HG03159 (cell line): ENCODE measurements around the gene STARD7.
"Not testable (repeated sequence)": the region's sequence is repeated elsewhere in the genome, so short reads cannot be mapped to it uniquely, and the experiment has no call there.

Experiments
- ATAC-seq: cut with Tn5 transposase; IDR thresholded peaks from one replicate; pipeline ENCODE4 v1.9.1; 2021; ENCODE audit warnings: mild to moderate bottlenecking, moderate library complexity; ENCODE audit not compliant: unreplicated experiment

The STARD7 gene

DNA sequence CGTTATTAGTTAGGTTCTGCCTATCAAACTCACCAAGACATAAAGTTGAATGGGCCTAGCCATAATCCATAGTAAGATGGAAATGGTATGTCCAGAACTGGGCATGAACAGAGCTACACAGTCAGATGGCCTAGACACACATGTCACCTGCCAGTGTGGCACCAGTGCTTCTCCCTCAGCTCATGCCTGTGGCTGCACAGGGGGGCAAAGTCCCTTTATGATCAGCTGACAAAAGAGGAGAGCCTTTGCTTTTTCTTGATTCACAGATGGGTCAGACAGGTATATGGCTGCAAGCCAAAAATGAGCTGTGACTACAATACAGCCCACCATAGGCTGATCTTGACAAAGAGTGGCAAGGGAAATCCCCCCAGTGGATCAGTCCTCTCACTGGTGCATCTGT lies 28.3 kb upstream of the STARD7 start:
- ATAC-seq, result no peak

GRCh38 chr2:96233880-96234316 lies 25.3 kb upstream of the STARD7 start:
- ATAC-seq, result peak; percentile 89

GRCh38 chr2:96233436-96233835 lies 24.8 kb upstream of the STARD7 start:
- ATAC-seq, result no peak

GRCh38 chr2:96231316-96231715 lies 22.7 kb upstream of the STARD7 start:
- no peak for ATAC-seq

DNA sequence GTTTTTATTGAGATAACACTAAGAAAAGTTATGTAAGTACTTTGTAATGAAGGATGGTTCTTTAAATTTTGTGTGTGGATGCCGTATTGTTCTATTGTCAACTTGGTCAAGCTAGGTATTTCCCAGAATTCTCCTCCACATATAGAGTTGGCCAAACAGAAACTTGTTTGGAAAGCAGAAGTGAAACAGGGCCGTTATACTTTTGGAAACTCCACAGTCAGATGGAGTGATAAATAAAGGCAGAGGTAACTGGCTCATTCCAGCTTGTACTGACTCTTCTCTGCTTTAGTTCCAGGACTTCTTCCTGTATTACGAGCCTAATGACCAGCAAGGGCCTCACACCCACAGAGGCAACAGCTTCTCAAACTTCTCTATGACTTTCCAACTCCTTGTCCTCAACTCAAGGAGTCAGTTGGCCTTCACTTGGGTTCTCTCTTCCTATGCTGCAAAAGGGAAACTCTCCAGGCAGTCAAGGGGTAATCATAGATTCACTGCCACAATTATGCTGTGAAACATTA lies 16.4 kb upstream of the STARD7 start:
- peak; percentile 79 for ATAC-seq

GRCh38 chr2:96221106-96221505 lies 12.5 kb upstream of the STARD7 start:
- ATAC-seq, result not testable (repeated sequence)

DNA sequence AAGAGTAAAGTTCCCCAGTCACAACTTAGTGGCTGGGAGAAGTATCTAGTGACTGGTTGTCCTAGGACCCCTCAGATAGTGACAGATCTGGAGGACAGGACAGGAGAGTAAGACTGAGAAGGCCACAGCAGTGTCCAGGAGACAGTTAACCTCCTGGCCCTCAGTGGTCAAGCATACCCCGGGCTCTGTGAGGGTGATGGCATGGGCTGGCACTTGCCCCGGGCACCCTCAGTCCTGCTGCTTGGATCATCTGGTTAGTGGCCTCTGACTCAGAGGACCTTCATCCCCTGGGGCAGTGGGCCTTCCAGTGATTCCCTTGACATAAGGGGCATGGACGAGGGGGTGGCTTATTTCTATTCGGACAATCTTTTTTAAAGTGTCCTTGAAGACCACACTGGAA lies 11.3 kb upstream of the STARD7 start:
- ATAC-seq, result not testable (repeated sequence)

DNA sequence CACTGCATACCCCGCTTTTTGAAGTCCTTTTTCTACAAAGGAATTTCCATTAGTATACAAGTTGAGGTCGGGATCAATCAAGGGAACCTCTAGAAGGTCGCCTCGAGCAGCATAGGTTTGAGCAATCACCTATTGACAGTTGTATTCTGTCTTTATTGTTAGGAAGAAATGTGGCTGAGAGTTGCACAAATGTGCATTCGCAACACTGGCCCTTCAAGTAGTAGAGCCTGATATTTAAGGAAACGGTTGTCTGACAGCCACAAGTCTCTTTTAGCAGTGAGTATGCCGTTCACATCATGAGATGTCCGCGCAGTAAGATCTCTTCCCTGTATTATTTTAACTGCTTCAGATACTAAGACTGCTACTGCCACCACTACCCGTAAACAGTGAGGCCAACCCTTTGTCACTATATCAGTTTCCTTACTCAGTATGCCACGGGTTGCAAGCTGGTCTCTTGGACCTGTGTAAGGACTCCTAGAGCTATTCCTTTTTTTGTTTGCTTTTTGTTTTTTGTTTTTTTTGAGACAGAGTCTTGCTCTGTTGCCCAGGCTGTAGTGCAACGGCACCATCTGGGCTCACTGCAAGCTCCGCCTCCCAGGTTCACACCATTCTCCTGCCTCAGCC lies 10.0 kb upstream of the STARD7 start:
- ATAC-seq, result no peak

DNA sequence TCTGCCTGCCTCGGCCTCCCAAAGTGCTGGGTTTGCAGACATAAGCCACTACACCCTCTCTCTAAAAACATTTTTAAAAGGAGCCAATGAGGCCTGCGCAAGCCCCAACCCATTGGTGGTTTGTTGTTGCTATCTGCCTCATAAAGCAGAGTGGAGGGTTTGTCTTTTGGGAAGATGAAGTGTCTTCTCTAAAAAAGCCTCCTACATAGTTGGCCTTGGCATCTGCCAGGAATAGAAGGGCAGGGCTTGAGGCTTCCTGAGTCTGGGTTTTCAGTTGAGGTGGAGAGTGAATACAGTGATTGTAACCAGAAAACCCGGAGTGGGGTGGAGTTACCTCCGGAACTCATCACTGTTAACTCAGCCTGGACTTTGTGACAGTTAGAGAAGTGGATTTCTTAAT lies 5.9 kb upstream of the STARD7 start:
- no peak for ATAC-seq

GRCh38 chr2:96213379-96213778 lies 4.8 kb upstream of the STARD7 start:
- no peak for ATAC-seq

DNA sequence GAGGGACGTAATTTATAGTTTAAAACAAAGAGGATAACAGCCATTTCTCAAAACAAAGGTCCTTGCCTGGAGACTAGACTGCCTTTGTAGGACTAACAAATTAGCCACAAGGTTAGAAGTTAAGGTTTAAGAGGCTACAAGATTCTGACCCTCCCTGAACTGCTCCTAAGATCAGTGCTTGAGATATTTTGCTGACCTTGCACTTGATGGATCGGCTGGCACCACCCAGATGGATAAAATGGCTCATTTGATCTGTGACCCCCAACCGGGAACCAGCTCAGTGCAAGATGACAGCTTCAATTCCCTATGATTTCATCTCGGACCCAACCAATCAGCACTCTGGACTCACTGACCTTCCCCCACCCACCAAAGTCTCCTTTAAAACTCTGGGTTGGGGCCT lies 3.7 kb upstream of the STARD7 start:
- no peak for ATAC-seq

DNA sequence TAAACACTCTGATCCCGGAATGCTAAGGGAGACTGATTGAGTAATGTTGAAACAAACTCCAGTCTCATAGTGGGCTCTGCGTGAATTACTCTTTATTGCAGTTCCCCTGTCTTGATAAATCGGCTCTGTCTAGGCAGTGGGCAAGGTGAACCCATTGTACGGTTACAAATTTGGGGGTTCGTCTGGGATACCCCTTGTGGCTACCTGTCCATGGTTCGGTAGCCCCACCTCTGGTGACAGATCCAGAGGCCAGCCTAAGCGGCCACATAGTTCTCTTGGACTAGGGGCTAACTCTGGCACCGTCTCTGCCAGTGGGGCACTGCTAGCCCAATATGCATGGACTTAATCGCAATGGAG lies 1.1 kb upstream of the STARD7 start:
- no peak for ATAC-seq

- no peak for ATAC-seq
Observed at GRCh38 chr2:96209011-96209728, 543 bp upstream of the STARD7 start.

GRCh38 chr2:96207774-96208142 lies 869 bp downstream of the STARD7 start:
- ATAC-seq, result no peak

- ATAC-seq, result no peak
Observed at GRCh38 chr2:96207073-96207773, 1.4 kb downstream of the STARD7 start.

- ATAC-seq, result no peak
Observed at GRCh38 chr2:96205888-96206287, 2.7 kb downstream of the STARD7 start.

DNA sequence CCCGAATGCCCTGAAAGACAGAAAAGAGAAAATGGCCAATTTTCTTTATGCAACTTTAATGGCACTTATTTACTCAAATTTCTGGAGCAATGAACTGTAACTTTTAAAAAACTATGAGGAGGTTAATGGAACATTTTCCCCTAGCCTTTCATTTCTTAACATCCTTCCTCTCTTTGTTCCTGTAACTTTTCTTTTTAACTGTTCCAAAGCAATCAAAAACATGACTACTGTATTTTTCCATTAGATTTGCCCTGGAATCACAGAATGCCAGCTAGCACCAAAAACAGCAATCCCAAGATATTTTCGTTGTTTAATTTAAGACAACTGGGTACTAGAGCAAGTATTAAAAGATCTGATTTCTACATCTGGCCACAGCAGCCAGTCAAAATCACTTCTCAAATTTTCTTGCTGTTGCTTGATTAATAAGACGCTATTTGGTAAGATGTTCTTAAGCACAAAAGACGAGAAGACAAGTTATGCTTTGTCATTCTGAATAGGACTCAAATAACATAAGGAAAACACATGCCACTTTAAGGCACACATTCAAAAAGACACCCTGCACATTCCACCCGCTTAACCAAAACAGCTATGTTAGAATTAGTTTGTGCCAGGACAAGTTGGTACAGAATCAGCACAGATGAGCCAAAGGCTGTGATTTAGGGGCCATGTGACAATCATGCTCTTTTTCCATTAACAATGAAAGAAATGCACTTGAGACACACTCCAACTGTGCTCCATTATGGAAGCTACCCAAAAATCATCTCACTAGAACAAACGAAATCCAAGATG lies 3.6 kb downstream of the STARD7 start:
- no peak for ATAC-seq

DNA sequence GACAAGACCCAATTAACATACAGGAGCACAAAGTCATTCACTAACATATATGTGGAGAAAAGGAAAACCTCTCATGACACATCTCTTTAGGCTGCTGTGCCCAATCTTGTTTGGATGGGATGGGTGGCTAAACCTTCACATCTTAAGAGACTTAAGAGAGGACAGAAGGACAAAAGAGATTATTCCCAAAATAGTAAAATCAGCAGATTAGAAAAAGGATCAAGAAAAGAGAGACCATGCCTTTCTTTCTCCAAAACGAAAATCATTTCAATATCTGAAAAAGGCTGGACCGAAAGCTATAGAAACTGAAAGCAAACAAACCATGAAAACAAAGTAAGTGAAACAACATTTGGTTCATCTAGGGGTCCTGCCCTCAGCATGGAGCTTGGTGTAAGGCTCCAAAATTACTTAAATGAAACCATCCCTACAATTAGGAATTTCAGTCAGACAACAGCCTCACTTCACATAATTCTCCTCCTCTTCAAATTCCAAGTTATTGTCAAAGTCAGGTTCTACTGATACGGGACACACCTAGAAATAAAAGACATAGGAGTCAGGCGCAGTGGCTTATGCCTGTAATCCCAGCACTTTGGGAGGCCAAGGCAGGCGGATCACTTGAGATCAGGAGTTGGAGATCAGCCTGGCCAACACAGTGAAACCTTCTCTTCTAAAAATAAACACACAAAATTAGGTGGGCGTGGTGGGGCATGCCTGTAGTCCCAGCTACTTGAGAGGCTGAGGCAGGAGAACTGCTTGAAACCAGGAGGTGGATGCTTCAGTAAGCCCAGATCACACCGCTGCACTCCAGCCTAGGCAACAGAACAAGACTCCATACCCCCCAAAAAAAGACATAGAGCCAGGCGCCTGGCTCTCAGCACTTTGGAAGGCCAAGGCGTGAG lies 5.2 kb downstream of the STARD7 start:
- no peak for ATAC-seq

DNA sequence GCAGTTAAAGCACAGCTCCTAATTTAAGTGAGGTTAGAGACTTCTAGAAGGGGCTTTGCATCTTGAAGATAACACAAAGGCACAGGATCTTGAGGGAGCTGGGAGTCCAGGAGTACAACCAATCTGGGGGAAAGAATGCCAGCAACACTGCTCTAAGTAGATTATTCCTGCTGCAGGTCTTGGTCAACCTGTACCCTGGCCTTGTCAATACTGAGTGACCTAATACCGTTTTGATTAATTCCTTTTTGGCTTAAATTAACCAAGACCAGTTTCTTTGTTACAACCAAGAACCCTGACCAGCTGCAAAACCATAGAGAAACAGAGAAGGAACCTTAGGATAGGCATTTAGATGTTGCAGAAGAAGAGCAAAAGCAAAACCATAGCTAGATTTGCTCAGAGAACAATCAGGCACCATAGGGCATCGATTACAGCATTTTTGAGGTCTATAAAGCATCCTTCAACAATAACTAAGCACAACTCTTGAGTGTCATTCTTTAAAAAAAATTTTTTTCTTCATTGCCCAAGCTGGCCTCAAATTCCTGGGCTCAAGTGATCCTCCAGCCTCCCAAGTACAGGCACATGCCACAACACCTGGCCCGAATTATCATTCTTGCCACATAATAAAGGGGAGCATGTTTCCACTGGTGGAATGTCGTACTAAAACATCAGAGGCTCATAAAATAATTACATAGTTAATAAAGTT lies 6.3 kb downstream of the STARD7 start:
- no peak for ATAC-seq

- ATAC-seq, result no peak
Observed at GRCh38 chr2:96201338-96201737, 7.3 kb downstream of the STARD7 start.
